ENCODE measurements around the gene DUOX2.

Gene DUOX2

GRCh38 chr15:45091576-45091975 lies 22.4 kb downstream of the DUOX2 start:
- no peak for TF ChIP-seq TCF12 (IDR thresholded peaks at IDR 0.05; ENCODE audit: low read depth)
- TF ChIP-seq USF1 (IDR thresholded peaks at IDR 0.05), result no peak
- TF ChIP-seq EGR1 (IDR thresholded peaks at IDR 0.05), result no peak
- TF ChIP-seq YY1 (IDR thresholded peaks at IDR 0.05; ENCODE audit: low read depth), result no peak
- no peak for TF ChIP-seq EP300 (IDR thresholded peaks at IDR 0.05; ENCODE audit: borderline replicate concordance)
- TF ChIP-seq CEBPB (IDR thresholded peaks at IDR 0.05), result no peak
- no peak for TF ChIP-seq RAD21 (IDR thresholded peaks at IDR 0.05; ENCODE audit: low read depth)
- TF ChIP-seq REST (IDR thresholded peaks at IDR 0.05; ENCODE audit: low read depth), result no peak
- TF ChIP-seq CREB1 (IDR thresholded peaks at IDR 0.05; ENCODE audit: low read depth), result no peak
- TF ChIP-seq NFIC (IDR thresholded peaks at IDR 0.05), result no peak
- no peak for TF ChIP-seq MAX (IDR thresholded peaks at IDR 0.05)
- no peak for TF ChIP-seq TAF1 (IDR thresholded peaks at IDR 0.05; ENCODE audit: low read depth)
- no peak for TF ChIP-seq TEAD4 (IDR thresholded peaks at IDR 0.05)
- TF ChIP-seq FOXM1 (IDR thresholded peaks at IDR 0.05; ENCODE audit: borderline replicate concordance, low read depth), result no peak
- TF ChIP-seq ZBTB7A (IDR thresholded peaks at IDR 0.05; ENCODE audit: low read depth), result no peak

GRCh38 chr15:45091161-45091560 lies 22.8 kb downstream of the DUOX2 start:
- TF ChIP-seq RAD21 (IDR thresholded peaks at IDR 0.05; ENCODE audit: low read depth) (no peak), MAX (IDR thresholded peaks at IDR 0.05) (no peak), EGR1 (IDR thresholded peaks at IDR 0.05) (no peak), TAF1 (IDR thresholded peaks at IDR 0.05; ENCODE audit: low read depth) (no peak), USF1 (IDR thresholded peaks at IDR 0.05) (no peak), NFIC (IDR thresholded peaks at IDR 0.05) (no peak), CEBPB (IDR thresholded peaks at IDR 0.05) (no peak)

- no peak for TF ChIP-seq EGR1 (IDR thresholded peaks at IDR 0.05)
- no peak for TF ChIP-seq CREB1 (IDR thresholded peaks at IDR 0.05; ENCODE audit: low read depth)
- no peak for TF ChIP-seq NFIC (IDR thresholded peaks at IDR 0.05)
- no peak for TF ChIP-seq RAD21 (IDR thresholded peaks at IDR 0.05; ENCODE audit: low read depth)
- no peak for TF ChIP-seq EP300 (IDR thresholded peaks at IDR 0.05; ENCODE audit: borderline replicate concordance)
- no peak for TF ChIP-seq CEBPB (IDR thresholded peaks at IDR 0.05)
- TF ChIP-seq FOXM1 (IDR thresholded peaks at IDR 0.05; ENCODE audit: borderline replicate concordance, low read depth), result no peak
- TF ChIP-seq USF1 (IDR thresholded peaks at IDR 0.05), result no peak
- no peak for TF ChIP-seq MAX (IDR thresholded peaks at IDR 0.05)
- no peak for TF ChIP-seq TCF12 (IDR thresholded peaks at IDR 0.05; ENCODE audit: low read depth)
- TF ChIP-seq YY1 (IDR thresholded peaks at IDR 0.05; ENCODE audit: low read depth), result no peak
- no peak for TF ChIP-seq ZBTB7A (IDR thresholded peaks at IDR 0.05; ENCODE audit: low read depth)
- no peak for TF ChIP-seq TAF1 (IDR thresholded peaks at IDR 0.05; ENCODE audit: low read depth)
- TF ChIP-seq TEAD4 (IDR thresholded peaks at IDR 0.05), result no peak
- TF ChIP-seq REST (IDR thresholded peaks at IDR 0.05; ENCODE audit: low read depth), result no peak
These were observed 24.1 kb downstream of the DUOX2 start for GRCh38 chr15:45089712-45090373.

- no peak for TF ChIP-seq TCF12 (IDR thresholded peaks at IDR 0.05; ENCODE audit: low read depth)
- TF ChIP-seq CREB1 (IDR thresholded peaks at IDR 0.05; ENCODE audit: low read depth), result no peak
- no peak for TF ChIP-seq TAF1 (IDR thresholded peaks at IDR 0.05; ENCODE audit: low read depth)
- no peak for TF ChIP-seq YY1 (IDR thresholded peaks at IDR 0.05; ENCODE audit: low read depth)
- no peak for TF ChIP-seq TEAD4 (IDR thresholded peaks at IDR 0.05)
- no peak for TF ChIP-seq ZBTB7A (IDR thresholded peaks at IDR 0.05; ENCODE audit: low read depth)
These were observed 24.9 kb downstream of the DUOX2 start for GRCh38 chr15:45088801-45089711.
